GM19240 (cell line): Measurements from ENCODE around the gene PPP1R14C.
"Not testable (repeated sequence)": the region's sequence is repeated elsewhere in the genome, so short reads cannot be mapped to it uniquely, and the experiment has no call there.

Experiments
- DNase-seq: peaks from one replicate; pipeline ENCODE4 v3.0.0; 2011; ENCODE audit warnings: low spot score; ENCODE audit not compliant: insufficient read length

PPP1R14C gene, protein sequence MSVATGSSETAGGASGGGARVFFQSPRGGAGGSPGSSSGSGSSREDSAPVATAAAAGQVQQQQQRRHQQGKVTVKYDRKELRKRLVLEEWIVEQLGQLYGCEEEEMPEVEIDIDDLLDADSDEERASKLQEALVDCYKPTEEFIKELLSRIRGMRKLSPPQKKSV

DNA sequence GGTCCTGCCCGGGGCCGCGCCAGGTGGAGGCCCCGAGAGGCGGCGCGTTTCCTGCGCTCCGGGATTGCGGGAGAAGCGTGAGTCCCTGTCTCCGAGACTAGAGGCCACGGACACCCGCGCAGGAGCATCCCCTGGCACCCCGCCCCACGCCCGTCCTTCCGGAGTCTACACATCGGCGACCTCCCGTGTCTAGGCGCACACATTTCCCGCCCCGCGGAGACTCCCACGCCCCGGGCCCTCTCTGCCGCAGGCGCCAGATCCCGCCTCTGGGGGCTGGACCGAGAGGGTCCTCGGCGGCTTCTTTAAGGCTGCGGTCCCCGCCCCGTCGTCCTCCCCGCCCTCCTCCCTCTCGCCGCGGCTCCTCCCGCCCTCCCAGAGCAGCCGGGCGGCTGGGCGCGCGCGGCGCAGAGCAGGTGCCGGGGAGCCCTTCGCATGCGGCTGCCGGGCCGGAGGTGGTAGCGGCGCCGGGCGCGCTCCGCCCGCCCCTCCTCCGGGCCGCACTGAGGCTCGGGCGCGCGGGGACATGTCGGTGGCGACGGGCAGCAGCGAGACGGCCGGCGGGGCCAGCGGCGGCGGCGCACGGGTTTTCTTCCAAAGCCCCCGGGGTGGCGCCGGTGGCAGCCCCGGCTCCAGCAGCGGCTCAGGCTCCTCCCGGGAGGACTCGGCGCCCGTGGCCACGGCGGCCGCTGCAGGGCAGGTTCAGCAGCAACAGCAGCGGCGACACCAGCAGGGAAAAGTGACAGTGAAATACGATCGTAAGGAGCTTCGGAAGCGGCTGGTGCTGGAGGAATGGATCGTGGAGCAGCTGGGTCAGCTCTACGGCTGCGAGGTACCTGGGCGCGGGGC lies at the start of gene PPP1R14C:
Gene PPP1R14C, plus strand, starts transcription at position 375 of the 846 bp plus-strand sequence. Its CDS starts 149 bp downstream, at position 524.
- no peak for DNase-seq

DNA sequence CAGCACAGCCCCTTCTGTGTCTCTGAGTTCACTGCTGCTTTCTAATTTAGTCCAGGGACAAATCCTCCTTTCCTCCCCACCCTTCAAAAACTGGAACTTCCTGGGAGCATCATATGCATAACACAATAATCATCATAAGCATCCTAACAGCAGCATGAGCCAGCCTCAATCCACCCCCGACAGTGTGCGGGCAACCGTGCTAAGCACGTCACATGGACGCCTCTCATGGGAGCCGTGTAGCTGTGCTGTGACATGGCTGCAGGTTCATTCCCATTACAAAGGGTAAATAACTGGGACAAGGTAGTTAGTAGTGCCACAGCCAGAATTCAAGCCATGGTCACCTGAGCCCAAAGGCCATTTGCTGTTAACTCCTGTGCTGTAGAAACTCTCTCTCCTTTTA lies 49.4 kb upstream of the PPP1R14C start:
- DNase-seq, result no peak

DNA sequence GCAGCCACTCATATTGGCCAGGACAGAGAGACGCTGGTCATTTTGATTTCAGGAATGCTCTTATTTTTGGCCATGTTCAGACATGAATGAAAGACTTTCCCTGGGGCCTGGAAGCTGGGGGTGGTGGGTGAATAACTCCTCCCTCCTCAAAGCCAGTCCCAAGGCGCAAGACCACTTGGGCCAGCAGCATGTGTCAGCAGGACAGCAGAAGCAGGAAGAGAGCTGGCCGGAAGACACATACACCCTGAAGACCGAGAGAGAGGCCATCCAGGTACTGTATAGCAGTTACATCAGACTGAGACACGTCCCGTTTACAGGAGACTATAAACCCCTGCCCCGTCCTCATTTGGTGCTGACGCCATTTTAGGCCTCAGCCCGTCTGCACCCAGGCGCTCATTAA lies 44.7 kb upstream of the PPP1R14C start:
- DNase-seq, result no peak

DNA sequence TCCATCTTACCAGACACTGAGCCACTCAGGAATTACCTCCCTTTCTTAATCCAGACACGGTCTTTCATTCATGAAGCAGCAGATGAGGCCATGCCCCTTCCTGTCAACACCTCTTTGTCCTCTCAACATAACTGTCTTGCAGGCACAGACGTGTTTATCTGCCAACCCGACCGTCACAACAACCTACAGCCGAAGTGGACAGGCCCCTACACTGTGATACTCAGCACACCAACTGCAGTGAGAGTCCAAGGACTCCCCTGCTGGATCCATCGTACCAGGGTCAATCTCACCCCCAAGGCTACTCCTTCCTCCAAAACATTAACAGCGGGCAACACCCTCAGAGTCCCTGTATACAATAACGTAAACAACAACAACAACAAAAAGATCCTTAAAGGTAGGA lies 43.3 kb upstream of the PPP1R14C start:
- DNase-seq, result no peak

DNA sequence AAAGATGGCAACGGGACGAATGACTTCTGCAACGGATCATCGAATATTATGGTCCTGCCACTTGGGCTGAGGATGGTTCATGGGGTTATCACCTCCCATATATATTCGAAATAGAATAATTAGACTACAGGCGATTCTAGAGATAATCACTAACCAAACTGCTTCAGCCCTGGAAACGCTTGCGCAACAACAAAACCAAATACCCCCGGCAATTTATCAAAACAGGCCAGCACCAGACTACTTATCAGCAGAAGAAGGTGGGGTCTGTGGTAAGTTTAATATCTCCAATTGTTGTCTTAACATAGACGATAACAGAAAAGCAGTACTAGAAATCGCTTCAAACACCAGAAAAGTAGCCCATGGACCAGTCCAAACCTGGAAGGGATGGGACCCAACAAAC lies 42.9 kb upstream of the PPP1R14C start:
- DNase-seq, result no peak

DNA sequence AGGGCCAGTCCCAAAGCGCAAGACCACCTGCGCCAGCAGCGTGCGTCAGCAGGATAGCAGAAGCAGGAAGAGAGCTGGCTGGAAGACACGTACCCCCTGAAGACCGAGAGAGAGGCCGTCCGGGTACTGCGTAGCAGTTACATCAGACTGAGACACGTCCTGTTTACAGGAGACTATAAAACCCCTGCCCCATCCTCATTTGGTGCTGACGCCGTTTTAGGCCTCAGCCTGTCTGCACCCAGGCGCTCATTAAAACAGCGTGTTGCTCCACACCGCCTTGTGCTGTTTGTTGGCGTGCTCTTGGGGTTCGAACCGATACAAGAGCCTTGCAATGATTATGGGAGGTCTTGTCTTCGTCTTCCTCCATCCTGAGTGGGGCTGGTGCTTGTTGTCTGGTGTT lies 42.1 kb upstream of the PPP1R14C start:
- no peak for DNase-seq

DNA sequence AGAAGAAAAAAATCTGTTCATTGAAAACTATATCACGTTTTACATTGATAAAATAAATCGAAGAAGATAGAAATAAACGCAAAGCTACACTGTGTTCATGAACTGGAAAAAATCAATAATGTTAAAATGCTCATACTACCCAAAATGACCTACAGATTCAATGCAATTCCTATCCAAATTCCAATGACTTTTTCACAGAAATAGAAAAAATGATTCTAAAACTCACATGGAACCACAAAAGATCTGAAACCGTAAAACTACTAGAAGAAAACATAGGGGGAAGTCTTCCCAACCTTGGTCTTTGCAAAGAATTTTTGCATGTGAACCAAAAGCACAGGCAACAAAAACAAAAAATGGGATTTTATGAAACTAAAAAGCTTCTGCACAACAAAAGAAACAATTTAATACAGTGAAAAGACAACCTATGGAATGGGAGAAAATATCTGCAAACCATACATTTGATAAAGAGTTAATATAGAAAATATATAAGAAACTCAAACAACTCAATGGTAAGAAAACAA lies 40.0 kb upstream of the PPP1R14C start:
- no peak for DNase-seq

DNA sequence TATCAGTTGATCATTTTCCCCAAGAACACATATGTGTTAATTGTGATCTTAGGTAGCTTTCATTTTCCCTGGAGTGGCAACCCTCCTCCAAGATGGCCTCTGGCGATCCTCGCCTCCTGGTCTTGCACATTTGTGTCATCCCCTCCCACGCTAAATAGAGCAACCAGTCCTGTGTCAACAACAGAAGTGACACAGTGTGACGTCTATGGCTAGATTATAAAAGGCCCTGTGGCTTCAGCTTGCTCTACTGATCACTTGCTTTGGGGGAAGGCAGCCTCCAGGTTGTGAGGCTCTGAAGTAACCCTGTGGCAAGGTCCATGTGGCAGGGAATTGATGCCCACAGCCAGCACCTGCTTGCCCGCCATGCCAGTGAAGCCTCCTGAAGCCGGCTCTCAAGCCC lies 30.6 kb upstream of the PPP1R14C start:
- no peak for DNase-seq

DNA sequence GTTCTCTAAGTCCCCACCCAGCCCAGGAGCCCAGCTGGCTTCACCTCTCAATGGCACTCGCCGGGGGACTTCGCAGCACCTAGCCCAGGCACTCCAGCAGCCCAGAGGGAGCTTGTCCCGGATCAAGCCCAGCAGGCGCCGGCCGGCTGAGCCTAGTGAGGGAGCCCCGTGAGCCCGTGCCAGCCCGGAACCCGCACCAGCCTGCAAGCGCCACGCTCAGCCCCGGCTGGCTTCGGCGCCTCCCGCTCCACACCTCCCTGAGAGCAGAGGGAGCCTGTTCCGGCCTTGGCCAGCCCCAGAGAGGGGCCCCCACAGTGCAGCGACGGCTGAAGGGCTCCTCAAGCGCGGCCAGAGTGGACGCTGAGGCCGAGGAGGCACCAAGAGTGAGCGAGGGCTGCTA lies 27.1 kb upstream of the PPP1R14C start:
- DNase-seq, result no peak

DNA sequence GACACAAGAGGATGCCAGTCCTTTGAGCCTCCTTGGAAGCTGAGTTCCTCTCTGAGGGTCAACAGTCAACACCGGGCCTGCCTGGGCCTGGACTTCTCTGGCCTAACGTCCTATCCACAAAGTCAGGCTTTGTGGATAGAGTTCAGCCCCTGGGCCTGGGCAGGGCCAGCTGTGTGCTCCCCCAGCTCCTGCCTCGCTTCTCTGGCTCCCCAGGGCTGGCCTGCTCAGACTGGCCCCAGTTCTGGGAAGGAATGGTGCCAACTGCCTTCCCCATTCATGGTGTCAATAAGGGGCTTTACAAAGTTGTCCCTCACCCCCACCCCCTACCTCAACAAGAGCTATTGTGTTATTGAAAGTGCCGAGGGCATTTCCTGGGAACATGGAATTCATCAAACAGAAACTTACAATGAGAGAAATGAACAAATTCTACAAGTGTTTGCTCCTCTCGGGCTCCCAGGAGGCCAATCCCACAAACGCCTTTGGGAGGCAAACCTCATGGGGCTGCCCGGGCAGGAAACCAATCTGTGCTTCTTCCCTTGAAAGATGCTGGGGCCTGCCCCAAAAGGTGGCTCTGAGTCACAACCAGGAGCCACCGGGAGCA lies 26.5 kb upstream of the PPP1R14C start:
- DNase-seq, result no peak

DNA sequence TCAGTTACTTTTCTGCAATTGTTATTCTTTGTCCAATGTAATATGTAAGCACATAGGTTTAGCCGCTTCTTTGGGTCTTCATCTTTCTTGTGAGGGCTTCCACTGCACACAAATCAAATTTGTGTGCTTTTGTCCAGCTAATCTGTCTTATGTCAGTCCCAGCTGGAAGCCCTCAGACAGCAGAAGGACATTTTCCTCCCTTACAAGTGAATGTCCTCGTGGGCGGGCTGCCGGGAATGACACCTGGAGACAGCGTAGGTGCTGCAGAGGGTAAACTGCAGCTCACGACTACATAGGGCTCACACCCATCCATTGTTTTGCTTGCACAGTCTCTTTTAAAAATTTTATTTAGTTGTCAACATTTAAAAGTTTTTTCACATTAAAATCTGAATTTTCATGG lies 24.6 kb upstream of the PPP1R14C start:
- DNase-seq, result no peak

DNA sequence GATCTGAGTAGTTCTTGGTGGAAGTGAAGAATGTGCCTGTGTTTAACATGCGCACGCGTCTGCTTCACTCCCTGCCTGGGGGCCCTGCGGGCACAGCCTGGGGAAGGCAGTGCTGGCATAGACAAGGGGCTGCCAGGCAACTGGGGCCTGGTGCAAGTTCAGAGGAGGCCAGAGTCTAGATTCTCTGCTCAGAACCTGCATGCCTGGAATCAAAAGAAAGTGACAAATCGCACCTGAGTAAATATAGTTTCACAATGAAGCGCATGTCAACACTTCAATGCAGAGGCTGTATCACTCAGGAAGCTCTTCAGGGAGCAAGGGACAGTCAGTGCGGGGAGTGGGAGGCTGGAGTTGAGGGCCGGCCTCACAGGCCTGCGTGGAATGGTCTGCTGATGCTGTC lies 24.2 kb upstream of the PPP1R14C start:
- DNase-seq, result no peak

DNA sequence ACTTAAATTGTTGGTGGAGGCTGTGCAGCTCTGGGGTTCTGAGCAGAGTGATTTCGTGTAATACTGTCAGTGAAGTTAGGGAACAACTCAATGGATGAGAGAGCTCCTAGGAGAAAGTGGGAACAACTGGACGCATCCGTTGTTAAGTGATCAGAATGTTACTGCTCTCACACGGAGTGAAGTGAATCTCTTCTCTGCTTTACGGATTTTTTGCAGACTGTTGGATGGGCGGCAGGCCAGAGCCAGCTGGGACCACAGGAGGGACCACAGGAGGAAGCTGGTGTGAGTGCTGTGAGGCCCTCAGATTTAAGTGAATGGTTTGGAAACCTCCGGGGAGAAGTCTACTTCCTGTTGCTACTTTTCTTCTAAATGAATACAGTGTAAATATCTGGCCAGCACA lies 23.7 kb upstream of the PPP1R14C start:
- no peak for DNase-seq

DNA sequence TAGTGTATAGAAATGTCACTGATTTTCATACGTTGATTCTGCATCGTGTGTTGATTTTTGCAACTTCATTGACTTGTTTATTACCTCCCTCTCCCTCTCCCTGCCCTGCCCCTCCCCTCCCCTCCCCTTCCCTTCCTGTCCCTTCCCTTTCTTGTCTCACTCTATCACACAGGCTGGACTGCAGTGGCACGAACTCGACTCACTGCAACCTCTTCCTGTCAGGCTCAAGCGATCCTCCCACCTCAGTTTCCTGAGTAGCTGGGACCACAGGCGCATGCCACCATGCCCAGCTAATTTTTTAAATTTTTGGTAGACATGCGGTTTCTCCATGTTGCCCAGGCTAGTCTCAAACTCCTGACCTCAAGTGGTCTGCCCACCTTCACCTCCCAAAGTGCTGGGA lies 19.2 kb upstream of the PPP1R14C start:
- no peak for DNase-seq

DNA sequence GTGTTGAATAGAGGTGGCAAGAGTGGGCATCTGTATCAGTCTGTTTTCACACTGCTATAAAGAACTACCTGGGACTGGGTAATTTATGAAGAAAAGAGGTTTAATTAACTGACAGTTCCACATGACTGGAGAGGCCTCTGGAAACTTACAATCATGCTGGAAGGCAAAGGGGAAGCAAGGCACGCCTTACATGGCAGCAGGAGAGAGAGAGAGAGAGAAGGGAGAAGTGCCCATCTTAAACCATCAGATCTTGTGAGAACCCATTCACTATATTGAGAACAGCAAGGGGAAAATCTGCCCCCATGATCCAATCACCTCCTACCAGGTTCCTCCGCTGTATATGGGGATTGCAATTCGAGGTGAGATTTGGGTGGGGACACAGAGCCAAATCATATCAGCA lies 18.6 kb upstream of the PPP1R14C start:
- no peak for DNase-seq

DNA sequence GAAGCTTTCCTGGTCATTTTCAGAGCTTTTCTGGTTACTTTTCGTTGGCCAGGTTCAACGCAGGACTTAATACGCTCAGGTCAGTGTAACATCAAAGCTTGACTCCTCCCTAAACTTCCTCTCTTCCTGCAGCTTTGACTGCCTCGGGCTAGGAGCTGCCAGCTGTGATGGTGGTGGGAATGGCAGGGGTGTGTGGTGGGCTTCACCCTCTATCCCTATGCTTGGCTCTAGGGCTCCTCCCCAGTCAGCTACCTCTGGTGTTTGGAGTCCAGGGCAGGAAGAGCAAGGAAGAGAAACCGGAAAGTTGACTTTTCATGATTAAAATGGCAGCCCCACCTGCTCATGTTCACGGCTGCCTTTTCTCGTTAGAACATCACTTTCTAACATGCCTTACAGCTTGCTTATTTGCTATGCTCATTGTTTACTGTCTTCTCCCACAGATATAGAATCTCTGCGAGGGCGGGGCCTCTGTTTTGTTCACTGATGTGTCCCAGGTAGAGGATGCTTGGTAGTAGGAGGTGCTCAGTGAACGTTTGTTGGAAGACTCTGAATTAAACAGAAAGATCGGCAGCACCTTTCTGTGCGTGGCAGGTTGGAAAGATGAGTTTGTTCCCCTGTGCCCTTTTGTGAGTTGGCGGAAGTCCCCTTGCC lies 16.1 kb upstream of the PPP1R14C start:
- DNase-seq, result no peak

DNA sequence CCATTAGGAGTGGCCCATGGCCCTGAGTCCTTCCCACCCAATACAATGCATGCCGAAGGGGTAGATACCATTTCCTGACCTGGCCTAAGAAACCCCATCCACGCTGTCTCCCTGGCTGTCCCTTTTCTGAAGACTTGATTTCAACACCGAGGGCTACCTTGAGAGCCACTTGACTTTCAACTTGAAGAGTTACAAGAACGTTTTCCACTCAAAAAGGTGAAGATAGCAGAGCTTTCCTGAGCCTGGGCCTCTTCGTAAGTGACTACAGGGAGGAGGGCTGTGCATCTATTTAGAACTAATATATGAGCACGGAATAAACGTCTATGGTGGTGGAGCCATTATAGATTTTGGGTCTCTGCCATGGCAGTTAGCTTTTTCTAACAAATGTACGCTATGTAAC lies 14.4 kb upstream of the PPP1R14C start:
- DNase-seq, result no peak

DNA sequence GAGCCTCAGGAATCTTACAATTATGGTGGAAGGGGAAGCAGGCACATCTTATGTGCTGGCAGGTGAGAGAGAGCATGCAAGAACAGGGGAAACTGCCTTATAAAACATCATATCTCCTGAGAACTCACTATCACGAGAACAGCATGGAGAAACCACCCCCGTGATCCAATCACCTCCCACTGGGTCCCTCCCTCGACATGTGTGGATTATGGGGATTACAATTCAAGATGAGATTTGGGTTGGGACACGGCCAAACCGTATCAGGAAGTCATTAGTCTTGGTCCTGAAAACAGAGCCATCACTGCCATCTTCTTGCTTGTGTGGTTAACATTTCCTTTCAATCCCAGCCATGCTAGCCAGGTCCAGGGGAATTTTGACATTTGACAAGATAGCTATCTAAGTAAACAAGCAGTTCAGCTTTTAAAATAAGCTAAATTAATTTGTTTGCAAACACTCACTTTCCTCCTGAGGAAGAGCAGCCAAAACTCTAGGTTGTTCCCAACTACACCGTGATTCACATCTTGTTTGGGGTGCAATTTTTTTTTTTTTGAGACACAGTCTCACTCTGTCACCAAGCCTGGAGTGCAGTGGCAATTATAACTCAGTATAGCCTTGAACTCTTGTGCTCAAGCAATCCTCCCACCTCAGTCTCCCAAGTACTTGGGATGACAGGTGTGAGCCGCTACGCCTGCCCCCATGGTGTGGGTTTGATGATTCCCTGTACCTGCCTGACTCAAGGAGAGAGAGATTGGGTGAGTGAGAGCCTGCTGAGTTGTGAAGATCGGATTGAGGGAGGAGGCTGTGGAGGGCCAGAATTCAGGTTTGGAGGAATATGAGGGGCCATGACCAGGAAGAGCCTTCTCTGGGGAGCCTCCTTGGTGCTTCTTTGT lies 13.0 kb upstream of the PPP1R14C start:
- DNase-seq, result no peak

DNA sequence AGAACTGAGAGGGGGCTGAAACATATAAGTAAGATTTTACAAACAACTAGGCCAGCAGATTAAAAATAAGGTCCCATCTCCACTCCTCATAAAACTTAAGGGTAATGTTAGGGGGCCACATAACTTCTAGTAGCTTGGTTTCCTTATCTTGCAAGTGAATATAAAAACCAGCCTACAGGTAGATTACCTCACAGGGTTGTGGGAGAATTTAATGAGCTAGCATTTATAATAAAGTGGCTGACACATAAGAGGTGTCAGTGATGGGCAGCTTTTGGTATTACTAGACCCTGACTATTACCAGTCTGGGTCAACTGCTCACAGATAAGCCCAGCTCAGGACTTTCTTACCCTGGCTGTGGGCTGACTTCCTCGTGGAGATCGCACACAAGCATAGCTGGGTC lies 9.2 kb upstream of the PPP1R14C start:
- no peak for DNase-seq

DNA sequence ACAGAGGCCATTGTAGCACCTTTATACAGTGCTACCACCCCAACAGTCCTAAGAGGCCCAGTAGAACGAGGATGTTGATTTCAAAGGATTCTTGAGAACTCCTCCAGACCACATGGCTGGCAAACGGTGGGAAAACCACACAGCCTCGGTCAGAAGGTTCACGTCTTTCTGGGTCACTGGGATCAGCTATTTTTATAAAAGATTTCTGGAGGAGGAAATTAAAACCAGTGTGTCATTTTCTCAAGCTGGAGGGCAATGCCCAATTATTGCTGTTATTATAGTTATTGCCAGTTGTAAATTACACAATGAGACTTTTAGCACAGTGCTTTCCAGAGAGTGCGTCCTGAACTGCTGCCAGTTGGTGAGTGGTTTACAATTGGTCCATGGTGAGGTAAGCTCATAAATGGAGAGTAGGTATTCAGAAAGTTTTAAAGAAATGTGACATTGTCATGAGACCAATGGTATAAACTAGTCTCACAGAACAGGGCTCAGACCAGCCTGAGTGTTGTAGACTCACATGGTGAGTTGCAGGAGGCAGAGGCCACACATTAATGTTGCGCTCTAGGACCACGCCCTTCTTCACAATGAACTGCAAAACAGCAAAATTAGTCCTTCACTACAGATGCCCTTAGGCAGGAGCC lies 8.4 kb upstream of the PPP1R14C start:
- no peak for DNase-seq

DNA sequence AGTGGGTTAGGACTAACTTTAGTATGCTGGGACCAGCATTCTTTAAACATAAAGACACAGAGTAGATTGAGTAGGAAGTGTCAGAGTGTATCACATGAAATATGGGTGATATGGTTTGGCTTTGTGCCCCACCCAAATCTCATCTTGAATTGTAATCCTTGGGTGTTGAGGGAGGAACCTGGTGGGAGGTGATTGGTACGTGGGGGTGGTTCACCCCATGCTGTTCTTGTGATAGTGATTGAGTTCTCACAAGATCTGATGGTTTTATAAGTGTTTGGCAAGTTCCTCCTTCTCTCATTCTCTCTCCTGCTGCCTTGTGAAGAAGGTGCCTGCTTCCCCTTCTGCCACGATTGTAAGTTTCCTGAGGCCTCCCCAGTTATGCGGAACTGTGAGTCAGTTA lies 5.1 kb upstream of the PPP1R14C start:
- not testable (repeated sequence) for DNase-seq
